ENCODE results near the gene TRAM2.

TRAM2 gene

GRCh38 chr6:52566201-52566600 is 10.7 kb downstream of the TRAM2 start:
- no peak for DNase-seq

- no peak for DNase-seq
Observed at GRCh38 chr6:52564856-52565255, 12.0 kb downstream of the TRAM2 start.

DNA sequence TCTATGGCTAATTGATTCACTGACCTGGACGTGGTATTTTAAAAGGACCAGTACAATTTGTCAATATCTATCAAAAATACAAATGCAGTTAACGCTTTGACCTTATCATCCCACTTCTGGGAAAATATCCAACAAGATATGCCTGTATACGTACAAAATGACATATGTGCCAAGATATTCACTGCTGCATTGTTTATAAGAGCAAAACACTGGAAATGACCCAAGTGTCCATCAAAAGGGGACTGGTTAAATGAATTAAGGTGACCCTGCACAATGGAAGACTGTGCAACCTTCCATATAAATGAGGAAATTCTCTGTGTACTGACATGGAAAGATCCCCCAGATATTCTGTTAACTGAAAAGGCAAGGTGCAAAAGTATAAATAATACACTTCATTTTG is 13.9 kb downstream of the TRAM2 start:
- DNase-seq: no peak

DNA sequence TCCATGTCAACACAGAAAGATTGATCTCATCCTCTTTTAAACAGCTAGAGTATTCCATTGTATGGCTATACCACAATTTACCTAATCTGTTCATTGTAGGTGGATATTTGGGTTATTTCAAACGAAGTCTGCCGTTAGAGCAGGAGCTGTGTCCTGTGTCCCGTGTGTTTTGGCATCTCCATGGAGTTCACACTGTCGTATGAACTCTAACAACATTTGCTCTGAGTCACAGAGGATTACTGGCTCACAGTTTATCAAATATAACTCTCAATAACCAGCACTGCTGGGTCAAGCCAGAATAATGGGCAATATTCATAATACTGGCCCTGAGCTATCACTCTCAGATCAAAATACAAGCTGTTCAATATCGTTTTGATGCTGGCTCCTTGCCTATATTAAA is 16.4 kb downstream of the TRAM2 start:
- DNase-seq: no peak

GRCh38 chr6:52558266-52559000 is 18.4 kb downstream of the TRAM2 start:
- DNase-seq: no peak

DNA sequence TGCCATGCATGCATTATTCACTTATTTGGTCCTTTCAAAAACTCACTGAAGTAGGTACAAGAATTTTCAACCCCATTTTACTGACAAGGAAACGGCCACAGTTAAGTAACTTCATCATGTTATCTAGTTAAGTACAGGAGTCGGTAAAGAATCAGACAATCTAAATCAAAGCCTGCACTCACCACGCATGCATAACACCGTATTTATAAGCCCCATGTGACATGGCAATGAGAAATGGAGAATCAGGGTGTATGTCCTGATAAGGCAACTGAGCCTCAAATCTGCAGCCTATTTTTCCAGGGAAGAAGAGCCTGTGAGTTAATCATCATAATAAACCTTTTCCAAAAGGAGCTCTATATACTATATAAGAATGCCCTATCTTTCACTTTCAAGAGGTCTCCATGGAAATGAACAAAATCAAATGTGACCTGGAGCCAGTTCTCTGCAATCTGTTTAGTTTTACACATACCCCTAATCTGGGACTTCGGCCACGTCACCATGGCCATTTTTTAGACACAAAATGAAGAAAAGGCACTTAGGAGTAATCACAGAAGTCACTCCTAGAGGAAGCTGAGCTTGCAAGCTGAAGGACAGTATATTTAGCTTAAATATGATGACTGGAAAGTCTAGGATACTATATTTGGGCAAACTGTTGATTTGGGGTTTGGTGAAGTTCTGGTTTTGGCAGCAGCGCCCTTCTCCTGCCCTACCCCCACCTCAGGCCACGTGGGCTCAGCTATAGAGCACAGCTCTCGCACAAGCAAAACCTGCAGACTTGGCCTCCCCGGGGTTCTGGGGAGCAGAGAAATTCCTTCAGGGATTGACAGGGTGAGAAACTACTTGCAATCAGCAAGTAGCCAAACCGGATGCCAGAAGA is 19.2 kb downstream of the TRAM2 start:
- no peak for DNase-seq

- no peak for DNase-seq
Observed at GRCh38 chr6:52555518-52556233, 21.2 kb downstream of the TRAM2 start.

DNA sequence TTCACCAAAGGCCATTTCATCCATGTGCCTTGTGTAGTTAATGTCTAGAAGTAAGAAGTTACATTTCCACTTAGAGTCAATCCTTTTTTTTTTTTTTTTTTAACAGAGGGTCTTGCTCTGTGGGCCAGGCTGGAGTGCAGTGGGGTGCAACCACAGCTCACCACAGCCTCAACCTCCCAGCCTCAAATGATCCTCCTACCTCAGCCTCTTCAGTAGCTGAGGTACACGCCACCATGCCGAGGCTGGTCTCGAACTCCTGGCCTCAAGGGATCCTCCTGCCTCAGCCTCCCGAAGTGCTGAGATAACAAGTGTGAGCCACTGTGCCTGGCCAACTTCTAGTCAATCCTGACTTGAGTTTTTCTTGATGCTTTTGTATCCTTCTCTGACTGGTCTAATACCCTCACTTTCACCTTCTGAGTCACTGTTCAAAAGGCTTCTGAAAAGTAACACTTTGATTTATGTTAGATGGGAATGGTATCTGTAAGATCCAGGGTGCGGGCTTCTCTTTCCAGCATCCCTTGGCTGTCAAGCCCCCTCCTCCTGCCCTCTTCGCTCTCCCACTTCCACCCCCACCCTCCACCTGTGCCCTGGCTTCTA is 22.1 kb downstream of the TRAM2 start:
- no peak for DNase-seq

- DNase-seq: no peak
Observed at GRCh38 chr6:52553719-52554118, 23.1 kb downstream of the TRAM2 start.

DNA sequence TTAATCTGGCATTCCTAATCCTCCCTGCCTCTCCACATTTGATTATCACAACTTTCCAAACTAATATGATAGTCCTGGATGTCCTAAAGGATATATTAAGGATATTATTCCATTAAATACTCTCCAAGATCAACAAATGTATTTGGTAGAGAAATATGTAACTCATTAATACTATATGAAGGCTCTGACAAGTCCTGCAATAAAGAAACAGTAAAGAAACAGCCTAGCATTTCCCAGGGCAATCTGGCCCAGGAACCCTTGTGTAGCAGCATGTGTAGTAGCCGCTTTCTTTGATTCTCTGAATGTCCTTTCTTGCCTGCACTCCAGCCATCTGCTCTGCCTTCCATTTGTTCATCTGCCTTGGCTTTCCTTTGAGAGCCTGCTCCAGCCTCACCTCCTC is 23.7 kb downstream of the TRAM2 start:
- DNase-seq: no peak

DNA sequence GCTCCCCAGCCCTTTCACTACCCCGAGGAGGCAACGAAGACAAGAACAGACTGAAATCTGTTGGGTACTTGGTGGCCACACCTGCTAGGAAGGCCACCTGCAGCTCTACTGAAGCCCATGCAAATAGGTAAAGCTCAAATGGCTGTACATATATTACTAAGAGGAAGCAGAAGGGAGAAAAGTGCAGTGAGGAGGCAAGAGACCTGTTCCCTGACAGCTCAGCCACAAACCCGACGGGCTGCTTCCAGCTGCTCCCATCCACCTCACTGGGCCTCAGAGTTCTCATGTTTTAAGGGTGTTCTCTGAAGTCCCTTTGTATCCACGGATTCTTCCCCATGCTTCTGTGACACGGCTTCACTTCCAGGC is 24.6 kb downstream of the TRAM2 start:
- DNase-seq: no peak

- DNase-seq: no peak
Observed at GRCh38 chr6:52551483-52552277, 25.2 kb downstream of the TRAM2 start.

GRCh38 chr6:52550870-52551269 is 26.0 kb downstream of the TRAM2 start:
- no peak for DNase-seq

GRCh38 chr6:52550014-52550575 is 26.8 kb downstream of the TRAM2 start:
- no peak for DNase-seq

- DNase-seq: no peak
Observed at GRCh38 chr6:52549428-52549827, 27.4 kb downstream of the TRAM2 start.

- no peak for DNase-seq
Observed at GRCh38 chr6:52548999-52549398, 27.9 kb downstream of the TRAM2 start.

DNA sequence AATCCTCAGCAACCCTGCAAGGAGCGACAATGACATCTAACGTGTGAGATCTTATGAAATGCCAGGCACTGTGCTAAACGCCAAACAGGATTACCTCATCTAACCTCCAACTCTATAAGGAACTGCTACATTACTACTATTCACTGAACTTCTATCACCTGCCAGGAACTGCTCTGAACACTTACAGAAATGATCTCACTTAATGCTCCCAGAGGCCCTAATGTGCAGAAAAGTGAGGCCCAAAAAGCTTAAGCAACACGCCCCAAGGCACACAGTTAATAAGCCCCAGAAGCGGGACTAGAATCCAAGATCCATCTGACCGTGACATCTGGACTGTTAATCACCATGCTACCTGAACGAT is 28.5 kb downstream of the TRAM2 start:
- DNase-seq: no peak

DNA sequence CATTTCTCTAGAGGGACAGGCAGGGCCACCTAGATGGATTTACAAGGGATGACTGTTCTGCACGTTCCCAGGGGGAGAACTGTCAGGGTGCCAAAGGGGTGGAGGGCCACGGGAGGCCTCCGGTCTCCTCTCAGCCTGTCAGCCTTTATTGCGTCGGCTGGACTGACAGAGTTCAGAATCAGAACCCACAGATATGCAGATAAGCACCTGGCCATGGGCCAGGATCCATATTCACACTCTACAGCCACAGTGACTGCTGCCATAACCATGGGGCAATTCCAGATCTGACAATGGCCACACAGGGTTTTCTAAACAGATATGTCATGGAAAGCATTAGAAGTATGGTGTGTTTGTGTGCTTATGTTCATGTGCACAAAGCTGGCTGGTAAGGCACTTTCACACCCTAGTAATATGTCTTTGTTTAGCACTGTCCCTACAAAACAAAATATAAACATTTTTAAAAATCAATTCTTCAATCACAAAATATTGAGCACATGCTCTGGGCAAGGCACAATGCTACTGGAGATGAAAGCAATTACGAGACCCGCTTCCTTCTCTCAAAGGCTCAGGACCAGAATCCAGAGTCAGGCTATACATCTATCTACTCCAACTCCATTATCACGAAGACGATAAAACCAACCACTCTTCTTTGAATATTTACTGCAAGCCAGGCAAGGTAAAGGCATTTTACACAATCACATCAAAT is 29.1 kb downstream of the TRAM2 start:
- DNase-seq: no peak

DNA sequence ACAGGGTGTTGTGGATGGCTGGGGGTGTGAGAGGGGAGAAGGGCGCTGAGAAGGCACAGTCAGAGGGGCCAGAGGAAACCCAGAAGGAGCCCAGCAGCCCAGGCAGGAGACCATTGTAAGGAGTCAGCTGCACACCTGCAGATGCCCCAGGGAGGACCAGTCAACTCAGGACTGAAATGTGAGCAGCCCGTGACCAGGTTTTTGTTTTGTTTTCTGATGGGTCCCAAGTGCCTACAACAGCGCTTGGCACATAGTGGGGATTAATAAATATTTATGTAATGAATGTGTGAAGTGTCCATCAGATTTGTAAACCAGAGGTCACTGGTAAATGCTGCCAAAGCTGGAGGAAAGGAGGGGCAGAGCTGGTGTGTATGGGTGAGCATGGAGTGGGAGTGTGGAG is 30.2 kb downstream of the TRAM2 start:
- DNase-seq: no peak

- DNase-seq: no peak
Observed at GRCh38 chr6:52546192-52546591, 30.7 kb downstream of the TRAM2 start.

GRCh38 chr6:52545406-52546119 is 31.3 kb downstream of the TRAM2 start:
- DNase-seq: no peak
